H4 (cell line): Measurements from ENCODE around the gene TSPAN7. TPM values are rescaled to one million over a fixed set of nuclear protein-coding genes. Genes with fewer than 3 reads are reported as not detected.

Experiments
- DNase-seq: peaks from one replicate; pipeline ENCODE4 v3.0.0-alpha.2; 2015; ENCODE audit warnings: low spot score
- total RNA-seq: library from RNA; depleted of rRNA; stranded (reverse); fragments of >200 nt; shearing (Covaris generic); gene quantifications from 2 replicates; pipeline ENCODE4 v1.2.3, GENCODE V29; 2014; rRNA removed

Gene TSPAN7, protein sequence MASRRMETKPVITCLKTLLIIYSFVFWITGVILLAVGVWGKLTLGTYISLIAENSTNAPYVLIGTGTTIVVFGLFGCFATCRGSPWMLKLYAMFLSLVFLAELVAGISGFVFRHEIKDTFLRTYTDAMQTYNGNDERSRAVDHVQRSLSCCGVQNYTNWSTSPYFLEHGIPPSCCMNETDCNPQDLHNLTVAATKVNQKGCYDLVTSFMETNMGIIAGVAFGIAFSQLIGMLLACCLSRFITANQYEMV
- total RNA-seq = 8.8 and 14.6 TPM in 2 replicates

DNA sequence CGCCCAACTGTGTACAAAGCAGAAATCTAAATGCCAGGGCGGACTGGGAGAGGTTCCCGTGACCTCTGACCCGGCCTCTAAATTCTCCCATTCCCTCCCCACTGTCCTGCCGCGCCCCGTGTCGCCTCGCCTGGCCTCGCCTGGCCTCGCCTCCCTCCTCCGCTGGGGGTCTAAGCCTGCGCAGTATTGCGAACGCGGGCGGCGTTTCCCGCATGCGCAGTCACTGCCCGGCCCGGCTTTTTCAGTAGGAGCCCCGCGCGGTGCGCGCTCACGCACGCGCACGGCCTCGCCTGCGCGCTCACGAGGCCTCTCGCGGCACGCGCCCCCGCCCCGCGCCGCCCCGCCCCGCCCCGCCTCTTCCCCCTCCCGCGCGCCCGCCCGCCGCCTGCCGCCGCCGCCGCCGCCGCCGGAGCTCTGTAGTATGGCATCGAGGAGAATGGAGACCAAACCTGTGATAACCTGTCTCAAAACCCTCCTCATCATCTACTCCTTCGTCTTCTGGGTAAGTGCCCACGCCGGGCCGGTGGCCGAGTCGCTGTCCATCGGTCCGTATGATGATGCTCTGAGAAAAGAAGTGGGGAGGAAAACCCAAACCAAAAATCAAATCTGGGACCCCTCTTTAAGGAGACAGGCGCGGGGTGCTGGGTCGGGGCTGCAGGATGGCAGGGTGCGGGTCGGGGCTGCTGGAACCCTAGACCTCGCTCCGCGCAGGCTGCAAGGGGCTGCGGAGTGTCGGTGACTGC lies at the start of gene TSPAN7:
TSS of gene TSPAN7 (plus strand) at position 417 of the 743 bp plus-strand sequence. CDS start at position 422, 5 bp downstream.
- DNase-seq = peak; percentile 60

DNA sequence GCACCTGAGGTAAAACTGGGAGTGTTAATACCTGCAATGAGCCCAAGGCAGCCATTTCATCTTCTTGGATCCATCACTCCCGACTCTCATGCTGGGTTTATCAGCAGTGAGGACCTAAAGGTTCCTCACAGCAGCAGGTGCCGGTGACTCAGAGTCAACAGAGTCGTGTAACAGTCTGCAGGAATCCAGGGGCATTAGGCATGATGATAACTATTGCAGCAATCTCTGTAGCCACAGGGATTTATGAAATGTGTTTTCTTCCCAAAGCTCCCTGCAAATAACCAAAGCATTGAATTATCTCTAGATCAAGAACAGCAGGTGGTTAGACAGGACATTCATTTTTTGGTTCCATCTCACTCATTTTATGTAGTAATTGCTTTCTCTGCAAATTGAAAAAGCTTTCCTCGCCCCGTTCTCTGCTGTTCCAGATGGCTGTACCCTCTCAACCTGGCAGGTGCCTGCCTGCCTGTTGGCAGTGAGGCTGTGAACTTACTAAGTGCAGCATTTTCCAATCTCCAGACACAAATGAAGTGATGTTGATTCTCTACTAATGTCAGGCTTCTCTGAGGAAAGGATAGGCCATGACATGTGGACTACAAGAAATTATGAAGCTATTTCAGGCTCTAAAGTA lies 48.1 kb upstream of the TSPAN7 start:
- DNase-seq = no peak

DNA sequence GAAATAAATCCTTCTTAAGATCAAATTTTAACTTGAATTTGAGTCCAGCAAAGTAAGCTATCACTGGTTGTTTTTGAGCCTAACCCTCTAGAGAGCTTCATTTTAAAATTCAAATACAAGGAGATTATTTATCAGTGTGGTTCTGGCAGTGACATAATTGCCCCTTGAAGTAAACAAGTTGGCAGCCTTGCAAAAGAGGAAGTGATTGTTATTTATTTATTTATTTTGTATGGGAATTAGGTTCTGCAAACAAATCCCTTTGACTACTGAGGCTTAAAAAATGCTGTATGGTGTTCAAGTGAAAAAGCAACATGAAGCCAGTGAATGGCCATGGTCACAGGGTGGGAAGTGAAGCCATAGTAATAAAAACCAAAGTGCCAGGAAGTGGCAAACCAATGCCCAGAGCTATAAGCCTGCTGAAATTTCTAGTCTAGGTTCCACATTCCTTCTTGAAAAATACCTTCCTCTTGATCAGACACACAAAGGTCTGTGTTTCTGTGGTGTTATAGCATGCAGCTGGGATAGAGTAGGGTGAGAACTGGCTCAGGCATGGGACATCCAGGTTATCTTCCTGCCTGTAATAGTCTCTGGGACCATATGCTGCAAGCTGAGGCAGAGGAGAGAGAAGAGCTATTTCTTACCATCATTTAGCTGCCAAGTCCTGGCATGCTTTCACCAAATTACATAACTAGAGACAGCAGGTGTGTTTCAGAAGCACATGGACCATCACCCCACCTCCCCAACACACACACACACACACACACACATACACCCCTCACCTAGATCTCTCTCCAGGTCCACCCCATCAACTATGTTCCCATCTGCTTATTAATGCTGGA lies 47.1 kb upstream of the TSPAN7 start:
- DNase-seq = peak; percentile 8

DNA sequence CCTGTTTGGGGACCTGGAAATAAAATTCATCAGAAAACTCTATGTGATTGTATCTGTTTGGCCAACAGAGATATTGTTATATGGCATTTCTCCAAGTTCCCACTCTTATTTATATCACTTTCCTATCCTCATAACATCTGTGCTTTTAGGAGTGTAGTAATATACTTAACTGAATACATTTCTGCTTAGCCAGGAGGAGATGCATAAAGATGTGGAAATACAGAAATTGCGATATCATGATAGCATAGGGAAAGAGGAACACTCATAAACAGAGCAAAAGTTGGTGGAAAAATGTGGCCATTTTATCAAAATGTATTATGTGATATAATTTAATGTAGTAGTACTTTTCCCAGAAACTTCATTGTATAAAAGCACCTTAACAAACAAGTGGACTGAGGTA lies 46.1 kb upstream of the TSPAN7 start:
- DNase-seq = no peak

DNA sequence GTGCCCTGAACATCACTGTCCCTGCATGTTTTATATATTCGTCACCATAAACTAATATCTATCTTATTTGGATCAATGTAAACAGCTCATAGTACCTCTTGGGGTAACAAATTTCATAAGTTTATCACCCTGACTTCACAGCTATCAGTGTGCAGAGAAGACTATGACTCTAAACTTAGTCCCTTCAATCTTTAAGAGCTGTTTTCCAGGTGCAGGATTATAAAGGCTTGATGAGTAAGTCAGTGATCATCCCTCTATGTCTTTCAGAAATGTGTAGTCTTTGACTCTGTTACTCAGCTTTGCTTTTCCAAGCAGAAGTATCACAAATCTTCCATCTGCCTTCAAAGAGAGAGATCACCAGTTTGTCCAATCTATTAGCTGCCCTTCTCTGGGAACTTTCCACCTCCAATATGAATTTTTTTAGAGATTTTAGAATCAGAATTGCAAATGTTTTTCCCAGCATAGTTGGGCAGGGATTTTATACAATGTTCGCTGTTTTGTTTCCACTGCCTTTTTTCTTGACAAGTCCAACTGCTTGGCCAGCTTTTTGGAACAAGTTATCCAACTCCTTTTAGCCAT lies 45.1 kb upstream of the TSPAN7 start:
- no peak for DNase-seq

DNA sequence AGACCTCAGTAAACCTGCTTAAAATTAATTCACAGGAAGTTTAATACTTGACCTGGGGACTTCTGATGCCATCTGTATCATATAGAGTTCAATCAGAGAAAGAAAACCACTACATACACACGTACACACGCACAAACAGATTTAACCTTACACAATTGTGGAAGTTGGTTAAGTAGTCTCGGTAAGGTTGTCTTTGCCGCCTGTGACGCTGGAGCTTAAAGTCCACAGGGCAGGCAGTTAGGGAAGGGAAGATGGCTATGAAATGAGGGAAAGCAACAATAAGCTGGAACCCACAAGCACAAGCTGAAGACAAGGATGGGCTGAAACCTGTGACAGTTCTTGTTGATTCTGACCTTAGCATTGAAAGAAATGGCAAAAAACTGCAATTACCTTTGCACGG lies 41.7 kb upstream of the TSPAN7 start:
- no peak for DNase-seq

DNA sequence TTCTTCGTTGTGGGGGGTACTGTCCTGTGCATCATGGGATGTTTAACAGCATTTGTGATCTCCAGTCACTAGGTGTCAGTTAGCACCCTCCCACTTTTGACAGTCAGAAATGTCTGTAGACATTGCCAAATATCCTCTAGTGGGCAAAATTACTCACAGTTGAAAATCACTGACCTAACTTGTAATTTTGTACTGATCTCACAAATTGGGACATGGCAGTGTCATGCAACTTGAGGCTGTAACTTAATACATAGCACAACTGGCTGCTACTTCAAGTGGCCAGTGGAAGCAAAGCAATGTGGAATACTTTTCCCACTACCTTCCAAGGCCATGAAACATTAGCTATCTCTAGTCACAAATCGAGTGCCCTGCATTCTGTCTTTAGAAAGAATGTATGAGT lies 23.2 kb upstream of the TSPAN7 start:
- DNase-seq = no peak

DNA sequence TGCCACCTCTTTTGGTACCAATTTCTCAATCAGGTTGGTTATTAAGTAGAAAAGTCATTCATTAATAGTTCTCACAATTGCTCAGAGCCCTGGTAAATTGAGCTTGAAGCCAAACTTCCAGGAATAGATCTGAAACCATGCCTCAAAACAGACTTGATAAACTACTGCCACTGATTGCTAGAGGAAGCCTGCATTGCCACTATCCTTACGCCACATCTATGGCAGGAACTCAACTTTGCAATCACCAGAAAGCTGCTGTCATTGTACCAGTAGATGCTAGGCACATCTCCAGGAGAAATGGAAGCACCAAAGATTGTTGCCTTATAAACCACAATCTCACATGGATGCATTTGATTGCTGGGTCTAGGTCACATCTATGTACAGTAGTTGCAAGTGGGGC lies 21.6 kb upstream of the TSPAN7 start:
- no peak for DNase-seq

DNA sequence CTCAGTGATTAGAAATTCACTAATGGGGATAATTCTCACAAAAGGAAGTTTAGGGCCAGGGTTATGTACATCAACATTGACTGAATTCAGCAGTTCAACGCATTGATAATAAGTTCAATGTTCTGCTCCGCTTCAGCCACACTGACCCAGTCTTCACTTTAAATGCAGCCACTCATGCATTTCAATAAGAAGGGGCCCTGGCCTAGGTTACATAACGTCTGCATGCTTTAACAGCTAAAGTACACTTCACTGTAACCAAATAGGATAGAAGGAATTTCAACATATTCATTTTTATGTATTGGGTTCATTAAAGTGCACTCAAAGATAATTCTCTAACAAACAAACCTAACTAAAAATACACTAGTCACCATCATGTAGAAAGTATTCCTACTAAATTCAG lies 12.8 kb upstream of the TSPAN7 start:
- no peak for DNase-seq

DNA sequence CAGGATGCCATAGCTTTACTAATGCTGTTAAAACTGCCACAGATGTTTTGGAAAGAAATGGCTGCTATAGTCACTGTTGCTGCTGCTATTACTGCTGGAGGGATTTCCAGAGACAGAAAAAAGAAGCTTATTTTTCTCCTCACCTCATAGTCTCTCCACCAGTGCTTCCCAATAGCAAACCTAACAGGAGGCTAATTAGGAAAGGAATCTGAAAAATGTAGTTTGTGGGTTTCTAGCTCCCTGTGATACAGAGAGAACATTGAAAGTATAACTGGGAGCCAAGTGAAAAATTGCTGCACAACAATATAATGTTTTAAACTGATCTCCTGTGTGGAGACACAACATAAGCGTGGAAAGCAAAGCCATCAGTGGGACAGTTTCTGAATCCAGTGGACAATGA lies 8.6 kb upstream of the TSPAN7 start:
- no peak for DNase-seq

DNA sequence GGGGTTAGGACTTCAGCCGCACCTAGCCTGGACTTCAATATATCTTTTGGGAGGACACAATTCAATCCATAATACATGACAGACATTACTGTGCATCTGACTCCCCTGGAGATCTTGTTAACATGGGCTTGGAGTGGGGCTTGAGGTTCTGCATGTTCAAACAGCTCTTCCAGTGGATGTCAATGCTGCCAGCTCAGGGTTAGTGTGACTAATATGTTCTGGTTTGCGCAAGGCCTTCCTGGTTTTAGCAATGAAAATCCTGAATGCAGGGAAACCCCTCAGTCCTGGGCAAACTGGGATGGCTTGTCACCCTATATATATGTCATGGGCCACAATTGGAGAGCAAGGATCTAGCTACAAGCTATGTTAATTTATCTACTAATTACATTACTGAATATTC lies 2.7 kb upstream of the TSPAN7 start:
- DNase-seq = no peak

DNA sequence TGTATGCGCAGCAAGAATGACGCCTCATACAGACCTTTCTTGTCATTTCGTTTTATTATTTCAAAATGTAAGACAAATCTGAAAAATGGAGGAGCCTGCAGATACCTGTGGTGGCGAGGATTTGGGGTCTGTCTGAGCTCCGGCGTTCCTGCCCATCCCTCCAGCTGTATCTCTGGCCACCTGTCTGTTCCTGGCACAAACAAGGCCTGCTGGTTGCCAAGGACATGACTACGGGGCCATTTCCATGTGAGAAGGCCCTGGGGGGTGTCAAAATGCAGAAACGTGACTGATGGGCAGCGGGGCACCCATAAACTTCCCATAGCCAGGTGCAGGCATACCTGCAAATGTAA lies 591 bp upstream of the TSPAN7 start:
- DNase-seq = no peak

DNA sequence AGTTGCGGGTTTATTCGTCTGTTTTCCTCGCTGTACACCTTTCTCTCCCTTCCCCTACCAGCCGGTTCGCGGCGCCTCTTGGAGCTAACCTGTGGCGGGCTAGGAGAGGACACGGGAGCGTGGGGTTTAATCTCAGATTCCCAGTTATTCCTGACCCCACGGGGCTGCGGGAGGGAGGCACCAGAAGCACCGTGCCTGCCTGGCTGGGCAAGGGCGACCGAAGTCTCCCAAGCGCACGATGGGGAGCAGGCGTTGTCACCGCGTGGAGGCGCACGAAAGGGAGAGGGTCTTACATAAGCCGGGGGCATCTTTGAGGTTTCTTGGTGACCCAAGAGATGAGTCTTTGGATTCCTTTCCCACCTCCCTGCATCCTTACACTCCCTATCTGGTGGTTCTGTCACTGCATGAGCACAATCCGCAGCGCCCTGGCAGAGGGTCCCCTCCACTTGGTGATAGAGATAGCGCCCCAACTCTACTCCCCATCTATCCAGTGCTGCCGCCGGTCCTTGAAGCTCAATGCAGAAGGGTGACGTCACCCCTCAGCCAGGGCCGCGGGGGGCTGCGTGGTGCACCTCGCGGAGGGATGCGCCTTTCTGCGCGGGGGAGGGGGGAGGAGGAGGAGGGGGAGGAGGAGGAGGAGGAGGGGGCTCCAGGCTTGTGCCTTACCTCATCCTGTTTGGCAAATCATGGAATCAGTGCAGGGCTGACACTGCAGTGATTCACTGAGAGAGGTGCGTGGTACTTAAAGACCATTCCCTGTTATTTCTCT lies 793 bp downstream of the TSPAN7 start:
- DNase-seq = no peak

DNA sequence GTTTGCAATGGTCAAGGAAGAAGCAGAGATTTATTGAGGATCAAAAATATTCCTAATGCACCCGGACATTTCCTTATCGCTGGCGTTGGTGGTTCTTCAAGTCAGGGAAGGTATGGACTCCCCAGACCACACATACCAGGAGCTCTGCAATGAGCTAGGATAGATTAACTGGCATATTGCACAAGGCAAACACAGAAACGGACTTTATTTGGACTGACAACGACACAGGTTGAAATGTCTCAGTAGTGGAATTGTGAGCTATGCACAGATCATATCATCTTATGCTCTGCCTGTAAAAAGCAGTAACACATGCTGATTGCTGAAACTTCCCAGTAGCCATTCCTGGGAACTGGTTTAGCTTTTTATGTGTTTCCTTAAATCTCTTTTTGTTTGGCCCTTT lies 1.7 kb downstream of the TSPAN7 start:
- no peak for DNase-seq

DNA sequence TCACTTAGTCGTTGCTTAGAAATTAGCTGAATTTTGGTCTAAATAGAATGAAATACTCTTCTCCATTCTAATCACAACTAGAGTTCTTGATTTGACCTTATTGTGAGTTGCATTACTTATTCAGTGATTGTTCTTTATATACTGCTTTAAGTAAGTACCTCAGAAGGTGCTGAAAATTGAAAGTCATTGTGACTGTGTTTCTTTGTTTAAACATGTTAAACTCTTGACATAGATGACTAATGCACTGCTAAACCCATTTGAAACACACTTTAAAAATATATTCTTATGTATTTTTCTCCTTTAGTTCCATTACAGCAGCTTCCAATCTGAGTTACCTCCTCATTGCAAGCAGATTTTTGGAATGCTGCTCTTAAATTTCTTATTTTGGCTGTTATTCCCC lies 9.1 kb downstream of the TSPAN7 start:
- peak; percentile 29 for DNase-seq

DNA sequence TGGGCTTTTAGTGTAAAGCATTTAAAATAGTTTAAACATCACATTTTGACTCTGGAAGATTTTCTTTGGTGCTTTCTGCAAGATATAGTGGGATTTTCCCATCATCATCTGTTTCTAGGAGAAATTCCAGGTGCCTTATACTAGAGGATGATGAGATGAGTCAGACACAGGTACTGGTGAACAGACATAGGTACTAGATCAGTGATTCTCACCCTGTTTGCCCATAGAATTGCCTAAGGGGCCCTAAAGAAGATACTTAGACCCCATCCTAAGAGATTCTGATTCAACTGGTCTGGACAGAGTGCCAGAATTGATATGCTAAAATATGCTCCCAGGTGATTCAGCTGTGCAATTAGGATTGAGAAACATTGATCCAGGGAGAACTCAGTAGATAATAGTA lies 9.7 kb downstream of the TSPAN7 start:
- no peak for DNase-seq

DNA sequence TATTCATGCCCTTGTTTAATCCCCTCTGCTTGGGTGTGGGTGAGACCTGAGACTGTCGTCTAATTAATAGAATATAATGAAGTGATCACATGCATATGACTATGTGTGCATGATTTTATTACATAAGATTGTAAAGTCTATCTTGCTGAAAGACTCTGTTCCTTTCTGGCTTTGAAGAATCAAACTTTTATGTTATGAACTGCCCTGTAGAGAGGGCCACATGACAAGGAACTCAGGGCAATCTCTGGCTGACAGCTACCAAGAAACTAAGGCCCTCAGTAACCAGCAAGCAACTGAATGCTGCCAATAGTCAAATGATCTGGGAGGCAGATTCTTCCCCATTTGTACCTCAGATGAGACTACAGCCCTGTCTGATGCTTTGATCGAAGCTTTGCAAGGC lies 13.5 kb downstream of the TSPAN7 start:
- DNase-seq = no peak

DNA sequence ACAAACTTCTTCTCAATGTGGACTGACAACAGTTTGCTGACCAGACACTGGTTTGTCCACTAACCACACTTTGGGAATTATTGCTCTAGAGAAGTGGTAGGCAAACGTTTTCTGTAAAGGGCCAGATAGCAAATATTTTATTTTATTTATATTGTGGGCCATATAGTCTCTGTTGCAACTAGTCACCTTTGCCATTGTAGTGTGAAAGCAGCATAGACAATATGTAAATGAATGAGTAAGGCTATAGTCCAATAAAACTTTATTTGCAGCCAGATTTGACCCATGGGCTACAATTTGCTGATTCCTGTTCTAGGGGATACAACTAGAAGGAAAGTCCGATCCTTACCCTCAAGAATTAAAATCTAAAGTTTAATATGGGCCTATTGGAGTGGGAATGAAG lies 14.5 kb downstream of the TSPAN7 start:
- DNase-seq = no peak

DNA sequence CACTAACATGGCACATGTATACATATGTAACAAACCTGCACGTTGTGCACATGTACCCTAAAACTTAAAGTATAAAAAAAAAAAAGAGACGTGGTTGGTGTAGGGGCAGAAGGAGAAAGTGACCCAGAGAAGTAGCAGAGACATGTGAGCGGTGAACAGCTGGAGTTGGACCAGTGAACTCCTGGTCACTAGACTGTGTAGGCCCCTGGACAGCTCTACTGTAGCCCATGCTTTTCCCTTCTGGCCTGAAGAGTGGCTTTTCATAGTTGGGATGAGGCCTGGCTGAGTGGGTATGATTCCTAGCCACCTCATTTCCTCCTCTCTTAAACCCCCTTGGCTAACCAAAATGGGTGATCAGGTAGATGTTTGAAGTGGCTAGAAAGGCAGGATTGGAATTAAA lies 16.4 kb downstream of the TSPAN7 start:
- no peak for DNase-seq

DNA sequence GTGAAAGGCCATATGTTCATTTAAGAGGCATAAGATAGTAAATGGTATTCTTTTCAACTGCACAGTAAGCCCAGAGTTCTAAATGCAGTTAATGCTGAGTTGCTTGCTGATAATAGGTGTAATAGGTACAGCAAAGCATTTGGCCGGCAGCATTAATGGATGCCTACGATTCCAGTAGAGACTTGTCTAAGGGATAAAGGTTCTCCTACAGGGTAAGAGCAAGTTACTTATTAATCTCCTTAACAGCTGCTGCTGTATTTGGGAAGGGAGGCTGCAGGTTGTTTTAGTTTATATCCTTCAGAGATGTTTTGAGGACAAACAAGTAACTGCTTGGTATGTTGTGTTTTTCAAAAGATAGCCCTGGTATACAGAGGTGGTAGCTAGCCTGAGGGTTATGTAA lies 16.8 kb downstream of the TSPAN7 start:
- DNase-seq = no peak

DNA sequence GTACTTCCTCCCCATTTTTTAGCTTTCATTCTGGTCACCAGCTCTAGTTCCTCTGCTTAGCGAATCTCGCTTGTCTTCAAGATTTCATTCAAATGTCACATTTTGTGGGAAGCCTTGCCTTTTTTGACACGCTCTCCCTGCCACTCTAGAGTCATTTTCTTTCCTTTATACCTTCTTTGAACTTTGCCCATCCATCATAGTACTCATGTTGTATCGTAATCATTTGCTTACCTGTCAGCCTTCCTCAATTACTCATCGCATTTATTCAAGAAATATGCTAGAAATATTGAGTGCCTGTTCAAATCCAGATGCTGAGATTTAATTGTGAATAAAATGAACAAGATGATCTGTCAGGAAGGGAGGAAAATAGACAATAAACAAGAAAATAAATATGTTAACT lies 21.8 kb downstream of the TSPAN7 start:
- no peak for DNase-seq
